ENCODE results near the gene RPS6KC1. TPM values are rescaled to one million over a fixed set of nuclear protein-coding genes. Genes with fewer than 3 reads are reported as not detected.

RPS6KC1 gene
- total and polyA plus RNA-seq, 7 donors = 3.9 to 37.4 (median 23.1) TPM

- peaks cover 0 to 17% (median 7%) of the 10 kb centered on the region in 4 donors for H3K4me1 ChIP-seq
- no peak overlapping the region for H3K27ac ChIP-seq
- TF ChIP-seq EP300 (IDR thresholded peaks at IDR 0.05) = no peak
- TF ChIP-seq POLR2AphosphoS5 (IDR thresholded peaks at IDR 0.05) = no peak
- TF ChIP-seq, protein P1, sequence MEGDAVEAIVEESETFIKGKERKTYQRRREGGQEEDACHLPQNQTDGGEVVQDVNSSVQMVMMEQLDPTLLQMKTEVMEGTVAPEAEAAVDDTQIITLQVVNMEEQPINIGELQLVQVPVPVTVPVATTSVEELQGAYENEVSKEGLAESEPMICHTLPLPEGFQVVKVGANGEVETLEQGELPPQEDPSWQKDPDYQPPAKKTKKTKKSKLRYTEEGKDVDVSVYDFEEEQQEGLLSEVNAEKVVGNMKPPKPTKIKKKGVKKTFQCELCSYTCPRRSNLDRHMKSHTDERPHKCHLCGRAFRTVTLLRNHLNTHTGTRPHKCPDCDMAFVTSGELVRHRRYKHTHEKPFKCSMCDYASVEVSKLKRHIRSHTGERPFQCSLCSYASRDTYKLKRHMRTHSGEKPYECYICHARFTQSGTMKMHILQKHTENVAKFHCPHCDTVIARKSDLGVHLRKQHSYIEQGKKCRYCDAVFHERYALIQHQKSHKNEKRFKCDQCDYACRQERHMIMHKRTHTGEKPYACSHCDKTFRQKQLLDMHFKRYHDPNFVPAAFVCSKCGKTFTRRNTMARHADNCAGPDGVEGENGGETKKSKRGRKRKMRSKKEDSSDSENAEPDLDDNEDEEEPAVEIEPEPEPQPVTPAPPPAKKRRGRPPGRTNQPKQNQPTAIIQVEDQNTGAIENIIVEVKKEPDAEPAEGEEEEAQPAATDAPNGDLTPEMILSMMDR (IDR thresholded peaks at IDR 0.05) = no peak
- TF ChIP-seq POLR2A (IDR thresholded peaks at IDR 0.05) = no peak
- H3K36me3 ChIP-seq = no peaks in the 10 kb centered on the region
- intact Hi-C loops (cut with DNase I) = no loop called here
- WGBS, 2 donors = 86 to 94% methylated on average over 3 of the region's 3 CpGs
- no peaks in the 10 kb centered on the region for H3K9me3 ChIP-seq
- no peak overlapping the region for H3K4me3 ChIP-seq
- no peak for DNase-seq
- H3K27me3 ChIP-seq = no peaks in the 10 kb centered on the region
Observed at GRCh38 chr1:213256438-213257087, 205.5 kb downstream of the RPS6KC1 start.

GRCh38 chr1:213260311-213261075, 209.5 kb downstream of the RPS6KC1 start:
- no peaks in the 10 kb centered on the region for H3K4me1 ChIP-seq
- no peaks in the 10 kb centered on the region for H3K27me3 ChIP-seq
- no peak overlapping the region for H3K27ac ChIP-seq
- DNase-seq = no peak
- no peaks in the 10 kb centered on the region for H3K36me3 ChIP-seq
- intact Hi-C loops (cut with DNase I) = no loop called here
- H3K4me3 ChIP-seq = no peak overlapping the region
- TF ChIP-seq, protein P1 (IDR thresholded peaks at IDR 0.05) = no peak
- TF ChIP-seq POLR2A (IDR thresholded peaks at IDR 0.05) = no peak
- no peaks in the 10 kb centered on the region for H3K9me3 ChIP-seq
- WGBS, 2 donors = 86 to 91% methylated on average over 5 of the region's 5 CpGs

DNA sequence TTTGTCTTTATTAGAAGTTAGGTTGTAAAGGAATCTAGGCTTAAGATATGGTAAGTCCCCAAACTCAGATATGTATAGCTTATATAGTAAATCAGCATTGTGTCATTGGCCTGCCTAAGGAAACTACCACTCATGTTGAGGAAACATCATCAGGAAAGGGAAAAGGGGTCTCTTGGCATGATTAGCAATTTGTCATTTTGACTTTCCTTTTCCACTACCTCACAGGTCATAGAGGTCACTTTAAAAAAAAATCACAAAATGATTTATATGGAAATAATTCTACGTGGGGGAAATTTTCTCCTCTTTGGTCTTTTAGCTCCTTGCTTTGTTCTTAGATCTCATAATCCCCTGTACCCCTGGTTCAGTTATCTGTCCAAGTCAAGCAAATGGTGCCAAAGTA, 213.5 kb downstream of the RPS6KC1 start:
- no peak for TF ChIP-seq EP300 (IDR thresholded peaks at IDR 0.05)
- TF ChIP-seq, protein P1 (IDR thresholded peaks at IDR 0.05) = no peak
- no peak for TF ChIP-seq POLR2A (IDR thresholded peaks at IDR 0.05)
- no peak for TF ChIP-seq POLR2AphosphoS5 (IDR thresholded peaks at IDR 0.05)
- Histone ChIP-seq H3K36me3 (peaks cover 0 to 4% (median 0%) of the 10 kb centered on the region in 4 donors), H3K9me3 (no peaks in the 10 kb centered on the region), H3K27me3 (no peaks in the 10 kb centered on the region), H3K4me1 (no peaks in the 10 kb centered on the region), H3K27ac (no peak overlapping the region), H3K4me3 (no peak overlapping the region)
- 26 to 77% methylated on average over 1 of the region's 1 CpG for WGBS, 2 donors
- intact Hi-C loops (cut with DNase I) = no loop called here
- DNase-seq = no peak

DNA sequence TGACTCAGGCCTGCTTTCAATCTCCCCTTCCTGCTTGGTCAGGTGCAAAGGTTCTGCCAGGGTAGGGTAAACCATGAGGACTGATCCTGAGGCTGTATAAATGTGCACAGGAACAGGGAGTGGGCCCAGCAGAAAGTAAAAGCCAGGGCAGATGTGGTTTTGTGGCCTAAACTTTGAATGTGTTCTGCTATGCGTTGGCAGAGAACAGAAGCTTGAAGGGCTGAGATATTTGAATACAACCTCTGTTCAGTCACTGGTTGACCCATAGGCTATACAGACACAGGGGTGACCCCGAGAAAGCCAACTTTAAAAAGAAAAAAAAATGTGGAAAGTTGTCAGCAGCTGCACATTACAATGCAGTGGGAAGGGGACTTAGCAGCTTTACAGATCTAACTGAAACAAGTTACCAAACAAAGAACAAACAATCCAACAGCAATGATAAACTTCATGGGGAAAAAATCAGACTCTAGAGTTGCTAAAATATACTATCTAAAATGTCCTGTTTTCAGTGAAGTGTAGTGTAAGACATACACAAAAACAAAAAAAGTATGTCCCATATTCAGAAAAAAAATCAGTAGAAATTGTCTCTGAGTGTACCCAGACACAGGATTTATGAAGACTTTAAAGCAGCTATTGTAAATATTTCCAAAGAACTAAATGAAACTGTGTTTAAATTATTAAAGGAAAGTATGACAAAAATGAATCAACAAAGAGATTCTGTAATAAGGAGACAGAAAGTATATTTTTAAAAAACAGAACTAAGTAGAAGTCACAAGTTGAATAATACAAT, 216.1 kb downstream of the RPS6KC1 start:
- peaks cover 0 to 6% (median 0%) of the 10 kb centered on the region in 4 donors for H3K36me3 ChIP-seq
- intact Hi-C loops (cut with DNase I) = no loop called here
- no peak overlapping the region for H3K4me3 ChIP-seq
- no peaks in the 10 kb centered on the region for H3K27me3 ChIP-seq
- DNase-seq = no peak
- no peaks in the 10 kb centered on the region for H3K4me1 ChIP-seq
- H3K9me3 ChIP-seq = no peaks in the 10 kb centered on the region
- TF ChIP-seq EP300 (IDR thresholded peaks at IDR 0.05) (no peak), POLR2AphosphoS5 (IDR thresholded peaks at IDR 0.05) (no peak), POLR2A (IDR thresholded peaks at IDR 0.05) (no peak)
- TF ChIP-seq, protein P1 (IDR thresholded peaks at IDR 0.05) = no peak
- no peak overlapping the region for H3K27ac ChIP-seq
- WGBS, 2 donors = 87 to 97% methylated on average over 2 of the region's 2 CpGs

Measured in sigmoid colon (tissue), 7 donors.